CD4-positive, CD25-positive, alpha-beta regulatory T cell (primary cell): ENCODE data around the gene AUTS2. TPM values are rescaled to one million over a fixed set of nuclear protein-coding genes. Genes with fewer than 3 reads are reported as not detected.

Source experiments
- ATAC-seq, 2 donors: fragments of 150-1000 bp; cut with Tn5 transposase; one replicate each; pipeline ENCODE4 v1.10.0; 2021; ENCODE audit warnings: low read depth in 2 of 2, moderate number of reproducible peaks in 2 of 2, moderate library complexity in 1 of 2
- DNase-seq, 3 donors: peaks; one replicate each; pipeline versions ENCODE4 v3.0.0 to v3.0.0-alpha.2; 2012 to 2022; ENCODE audit warnings: mixed read lengths in 1 of 3
- H3K27ac ChIP-seq: one replicate; pipeline ENCODE4 v1.7.0; 2013; ENCODE audit warnings: mild to moderate bottlenecking, low read length; ENCODE audit not compliant: insufficient read depth, poor library complexity, severe bottlenecking
- H3K27me3 ChIP-seq: one replicate; pipeline ENCODE4 v1.7.0; 2013; ENCODE audit warnings: low read length; ENCODE audit not compliant: control insufficient read depth, insufficient read depth
- H3K36me3 ChIP-seq: one replicate; pipeline ENCODE4 v1.7.0; 2013; ENCODE audit warnings: mild to moderate bottlenecking, low read length, moderate library complexity; ENCODE audit not compliant: control insufficient read depth, insufficient read depth
- H3K4me1 ChIP-seq: 2 replicates; pipeline ENCODE4 v1.7.0; 2013; ENCODE audit warnings: mild to moderate bottlenecking, low read length; ENCODE audit not compliant: insufficient read depth, control insufficient read depth, poor library complexity, severe bottlenecking
- H3K4me3 ChIP-seq: one replicate; pipeline ENCODE4 v1.7.0; 2013; ENCODE audit warnings: low read depth, mild to moderate bottlenecking, low read length, moderate library complexity
- H3K9me3 ChIP-seq, 2 experiments: 1 replicate in 1 of 2; 2 replicates in 1 of 2; pipeline ENCODE4 v1.7.0; 2013; ENCODE audit warnings: low read length in 2 of 2, mild to moderate bottlenecking in 1 of 2, moderate library complexity in 1 of 2; ENCODE audit not compliant: control insufficient read depth in 2 of 2
- H3K27ac Mint-ChIP-seq, 3 donors: one replicate each; pipeline ENCODE4 v1.8.0; 2020 to 2022; ENCODE audit warnings: mild to moderate bottlenecking in 3 of 3, mixed read lengths in 3 of 3, moderate library complexity in 2 of 3
- H3K27me3 Mint-ChIP-seq: one replicate; pipeline ENCODE4 v1.8.0; 2022; ENCODE audit warnings: mild to moderate bottlenecking, mixed read lengths
- H3K36me3 Mint-ChIP-seq: one replicate; pipeline ENCODE4 v1.8.0; 2020; ENCODE audit warnings: mixed read lengths
- H3K4me1 Mint-ChIP-seq, 4 donors: one replicate each; pipeline ENCODE4 v1.8.0; 2020 to 2022; ENCODE audit warnings: mixed read lengths in 4 of 4, mild to moderate bottlenecking in 1 of 4
- H3K4me3 Mint-ChIP-seq, 4 donors: one replicate each; pipeline ENCODE4 v1.8.0; 2020 to 2022; ENCODE audit warnings: mild to moderate bottlenecking in 4 of 4, mixed read lengths in 4 of 4, moderate library complexity in 3 of 4
- H3K9me3 Mint-ChIP-seq, 7 donors: one replicate each; pipeline ENCODE4 v1.8.0; 2020 to 2022; ENCODE audit warnings: mixed read lengths in 7 of 7, mild to moderate bottlenecking in 3 of 7, moderate library complexity in 2 of 7
- polyA plus RNA-seq, 4 donors: library from polyadenylated mRNA; unstranded; fragments of 300-500 nt; fragmentation: Illumina TruSeq; gene quantifications; one replicate each; pipeline ENCODE4 v1.2.3, GENCODE V29; 2021
- total RNA-seq: library from RNA; stranded (reverse); gene quantifications from one replicate; pipeline ENCODE4 v1.2.3, GENCODE V29; 2022

Gene AUTS2
- total and polyA plus RNA-seq, 5 donors from 2014 or later = 0.47 to 32.4 (median 0.74) TPM

DNA sequence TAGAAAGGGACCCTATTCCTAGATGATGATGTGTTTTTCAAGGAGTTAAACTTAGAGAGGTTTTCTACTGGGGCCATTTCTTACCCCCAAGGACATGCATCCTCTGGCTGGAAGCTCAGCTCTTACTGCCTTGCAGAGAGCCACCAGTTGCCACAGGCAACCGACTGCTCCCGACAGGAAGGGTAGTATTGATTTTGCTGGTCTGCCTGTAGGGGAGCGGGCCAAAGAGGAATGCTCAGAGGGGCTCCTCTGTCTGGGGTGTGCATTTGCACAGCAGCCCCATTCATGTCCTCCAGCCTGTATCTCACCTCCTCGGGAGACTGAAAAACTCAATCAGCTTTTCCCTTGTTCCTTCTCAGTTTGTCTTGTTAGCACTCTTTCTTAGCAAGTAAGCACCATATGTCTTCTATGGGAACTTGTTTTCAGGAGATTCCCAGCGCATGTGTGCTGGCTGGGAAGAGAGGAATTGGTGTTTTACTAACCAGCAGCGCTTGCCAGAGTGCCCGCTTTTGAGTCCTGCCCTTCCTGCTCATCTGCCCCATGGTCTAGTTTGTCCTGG lies 794.7 kb downstream of the AUTS2 start:
- H3K4me3 Mint-ChIP-seq = no peak overlapping the region
- no peaks in the 10 kb centered on the region for H3K27me3 Mint-ChIP-seq
- H3K9me3 ChIP-seq = no peaks in the 10 kb centered on the region
- no peaks in the 10 kb centered on the region for H3K4me1 Mint-ChIP-seq
- H3K27me3 ChIP-seq = no peaks in the 10 kb centered on the region
- no peaks in the 10 kb centered on the region for H3K36me3 Mint-ChIP-seq
- DNase-seq = no peak
- H3K4me1 ChIP-seq = no peaks in the 10 kb centered on the region
- no peak overlapping the region for H3K27ac ChIP-seq
- no peak overlapping the region for H3K27ac Mint-ChIP-seq
- H3K9me3 Mint-ChIP-seq = peaks cover 0 to 4% (median 2%) of the 10 kb centered on the region in 7 donors
- H3K4me3 ChIP-seq = no peak overlapping the region
- ATAC-seq = no peak
- H3K36me3 ChIP-seq = no peaks in the 10 kb centered on the region

DNA sequence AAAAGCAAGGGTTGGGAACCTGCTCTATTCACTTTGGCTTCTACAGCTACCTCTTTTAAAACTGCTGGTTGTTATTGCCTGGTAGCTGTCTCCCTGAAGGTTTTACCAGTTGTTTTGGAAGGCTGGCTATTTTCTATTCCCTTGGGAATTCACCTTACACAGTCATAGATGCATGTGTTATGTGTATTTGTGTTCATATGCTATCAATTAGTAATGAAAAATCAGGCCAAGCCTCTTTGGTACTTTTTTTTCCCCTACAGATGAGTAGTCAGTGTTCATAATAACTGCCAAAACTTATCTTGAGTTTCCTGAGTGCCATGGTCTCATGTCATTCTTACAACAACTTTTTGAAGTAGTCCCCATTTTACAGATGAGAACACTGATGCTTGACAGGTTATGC lies 795.7 kb downstream of the AUTS2 start:
- no peak for ATAC-seq
- H3K4me1 ChIP-seq = no peaks in the 10 kb centered on the region
- Mint-ChIP-seq H3K36me3 (no peaks in the 10 kb centered on the region), H3K4me1 (no peaks in the 10 kb centered on the region), H3K27me3 (no peaks in the 10 kb centered on the region), H3K4me3 (no peak overlapping the region), H3K27ac (no peak overlapping the region), H3K9me3 (peaks cover 0 to 4% (median 2%) of the 10 kb centered on the region in 7 donors)
- no peak for DNase-seq
- H3K9me3 ChIP-seq = no peaks in the 10 kb centered on the region
- no peaks in the 10 kb centered on the region for H3K27me3 ChIP-seq
- H3K36me3 ChIP-seq = no peaks in the 10 kb centered on the region
- no peak overlapping the region for H3K27ac ChIP-seq
- no peak overlapping the region for H3K4me3 ChIP-seq

DNA sequence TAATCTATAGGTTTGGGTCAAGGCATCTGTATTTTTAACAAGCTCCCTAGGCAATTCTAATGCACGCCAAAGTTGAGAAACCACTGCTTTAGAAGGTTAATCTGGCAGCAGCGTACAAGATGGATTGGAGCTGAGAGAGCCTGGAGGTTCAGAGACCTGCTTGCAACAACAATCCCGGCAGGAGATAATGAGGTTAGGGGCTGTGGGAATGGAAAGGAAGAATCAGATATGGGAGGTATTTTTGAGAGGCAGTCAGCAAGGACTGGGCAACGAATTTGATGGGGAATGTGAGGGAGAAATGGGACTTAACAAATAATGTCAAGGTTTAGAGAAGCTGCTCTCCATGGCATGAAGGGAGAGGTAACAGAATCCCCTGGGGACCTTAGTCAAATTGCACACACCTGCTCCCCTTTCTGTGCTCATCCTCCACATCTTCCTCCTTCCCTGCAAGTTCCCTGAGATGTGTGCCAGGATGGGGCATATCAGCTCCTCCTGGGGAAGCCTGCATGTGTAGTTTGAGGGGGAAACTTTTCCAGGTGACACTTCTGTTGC lies 802.6 kb downstream of the AUTS2 start:
- Histone ChIP-seq H3K36me3 (no peaks in the 10 kb centered on the region), H3K4me1 (no peaks in the 10 kb centered on the region), H3K27ac (no peak overlapping the region), H3K4me3 (no peak overlapping the region), H3K27me3 (no peaks in the 10 kb centered on the region), H3K9me3 (no peaks in the 10 kb centered on the region)
- no peaks in the 10 kb centered on the region for H3K36me3 Mint-ChIP-seq
- H3K9me3 Mint-ChIP-seq = peaks cover 0 to 7% (median 3%) of the 10 kb centered on the region in 7 donors
- H3K27me3 Mint-ChIP-seq = peaks cover 10% of the 10 kb centered on the region
- H3K4me3 Mint-ChIP-seq = no peak overlapping the region
- H3K27ac Mint-ChIP-seq = no peak overlapping the region
- ATAC-seq (no peak), DNase-seq (no peak)
- H3K4me1 Mint-ChIP-seq = peaks cover 0 to 6% (median 0%) of the 10 kb centered on the region in 4 donors

DNA sequence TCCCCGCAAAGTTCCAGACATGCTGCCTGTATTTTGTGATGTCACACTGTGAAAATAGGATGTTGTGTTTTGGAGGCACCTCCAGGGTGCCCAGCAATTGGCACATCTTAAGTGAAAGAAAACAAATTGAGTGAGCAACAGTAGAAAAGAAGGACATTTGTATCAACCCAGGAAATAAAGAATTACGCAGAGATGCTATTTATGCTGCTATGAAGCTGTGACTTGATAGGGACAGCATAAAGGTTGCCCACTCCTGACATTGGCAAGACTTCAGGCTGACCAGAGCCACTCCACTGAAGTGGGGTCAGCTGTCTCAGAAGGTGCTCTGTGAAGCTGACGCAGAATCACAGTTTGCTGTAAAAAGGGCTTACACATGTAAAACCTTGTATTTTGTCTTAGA lies 803.8 kb downstream of the AUTS2 start:
- ATAC-seq (no peak), DNase-seq (no peak)
- Histone ChIP-seq H3K4me1 (no peaks in the 10 kb centered on the region), H3K9me3 (no peaks in the 10 kb centered on the region), H3K27ac (no peak overlapping the region), H3K4me3 (no peak overlapping the region), H3K36me3 (no peaks in the 10 kb centered on the region), H3K27me3 (no peaks in the 10 kb centered on the region)
- H3K27me3 Mint-ChIP-seq = peaks cover 10% of the 10 kb centered on the region
- no peak overlapping the region for H3K4me3 Mint-ChIP-seq
- no peaks in the 10 kb centered on the region for H3K36me3 Mint-ChIP-seq
- H3K9me3 Mint-ChIP-seq = peaks cover 0 to 7% (median 3%) of the 10 kb centered on the region in 7 donors
- H3K4me1 Mint-ChIP-seq = peaks cover 0 to 6% (median 0%) of the 10 kb centered on the region in 4 donors
- no peak overlapping the region for H3K27ac Mint-ChIP-seq

DNA sequence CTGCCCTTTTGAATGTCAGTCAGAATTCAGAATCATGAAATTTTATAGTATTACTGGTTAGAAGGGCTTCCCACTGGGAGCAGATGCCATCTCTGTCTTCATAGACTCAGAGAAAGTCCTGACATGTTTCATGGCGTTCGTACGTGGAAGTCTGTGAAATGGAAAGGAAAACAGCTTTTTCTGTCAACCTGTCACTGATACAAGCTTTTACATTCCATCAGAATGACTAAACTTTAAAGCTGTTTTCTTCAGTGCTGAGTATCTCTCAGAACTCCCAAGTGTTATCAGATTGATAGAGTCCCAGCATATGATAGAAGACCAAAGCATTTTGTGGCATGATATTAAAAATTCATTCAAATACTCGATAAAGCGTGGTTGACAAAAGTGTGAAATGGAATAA lies 807.0 kb downstream of the AUTS2 start:
- H3K36me3 ChIP-seq = no peaks in the 10 kb centered on the region
- H3K4me1 ChIP-seq = no peaks in the 10 kb centered on the region
- ATAC-seq = no peak
- peaks cover 0 to 6% (median 0%) of the 10 kb centered on the region in 4 donors for H3K4me1 Mint-ChIP-seq
- H3K9me3 ChIP-seq = no peaks in the 10 kb centered on the region
- H3K27me3 ChIP-seq = no peaks in the 10 kb centered on the region
- H3K9me3 Mint-ChIP-seq = peaks cover 0 to 5% (median under 1%) of the 10 kb centered on the region in 7 donors
- H3K27ac ChIP-seq = no peak overlapping the region
- no peak overlapping the region for H3K4me3 Mint-ChIP-seq
- H3K4me3 ChIP-seq = no peak overlapping the region
- no peaks in the 10 kb centered on the region for H3K36me3 Mint-ChIP-seq
- H3K27ac Mint-ChIP-seq = no peak overlapping the region
- H3K27me3 Mint-ChIP-seq = peaks cover 10% of the 10 kb centered on the region
- DNase-seq = no peak

DNA sequence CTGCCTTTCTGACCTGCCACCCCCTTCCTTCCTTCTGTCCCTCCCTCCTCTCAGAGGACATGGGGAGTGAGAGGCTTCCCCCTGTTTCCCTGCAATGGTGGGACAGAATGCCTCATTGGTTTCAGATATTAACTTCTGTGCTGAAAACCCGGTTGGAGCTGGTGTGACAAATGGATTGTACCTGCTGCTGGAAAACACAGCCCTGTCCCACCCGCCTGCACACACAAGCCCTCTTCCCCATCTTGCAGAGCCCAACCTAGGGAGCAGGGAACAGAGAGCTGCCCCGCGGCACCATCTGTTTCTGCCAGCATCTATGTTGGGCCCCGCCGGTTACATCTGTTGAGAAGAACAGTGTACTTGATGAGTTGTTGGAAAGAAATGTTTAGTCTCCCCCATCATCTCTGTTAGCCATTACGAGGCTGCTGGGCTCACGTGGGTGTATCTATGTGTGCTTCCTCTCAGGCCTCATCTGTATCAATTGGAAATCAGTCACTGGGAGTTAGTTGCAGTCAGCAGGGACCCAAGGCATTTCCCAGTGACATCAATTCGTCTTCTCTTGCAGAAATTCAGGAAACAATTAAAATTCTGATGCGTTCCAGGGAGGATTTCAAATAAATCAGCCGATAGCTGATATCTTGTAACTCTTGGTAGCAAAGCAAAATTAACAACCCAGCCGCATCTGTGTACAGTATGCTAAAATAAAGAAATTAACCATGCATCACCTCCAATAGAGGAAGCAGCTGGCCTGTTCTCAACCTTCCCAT lies 808.1 kb downstream of the AUTS2 start:
- no peaks in the 10 kb centered on the region for H3K36me3 ChIP-seq
- H3K9me3 ChIP-seq = no peaks in the 10 kb centered on the region
- H3K4me1 ChIP-seq = no peaks in the 10 kb centered on the region
- Mint-ChIP-seq H3K9me3 (peaks cover 0 to 6% (median 0%) of the 10 kb centered on the region in 7 donors), H3K27ac (no peak overlapping the region), H3K4me1 (peaks cover 0 to 6% (median 0%) of the 10 kb centered on the region in 4 donors), H3K4me3 (no peak overlapping the region), H3K36me3 (no peaks in the 10 kb centered on the region), H3K27me3 (peaks cover 10% of the 10 kb centered on the region)
- ATAC-seq (no peak), DNase-seq (no peak)
- no peak overlapping the region for H3K27ac ChIP-seq
- no peak overlapping the region for H3K4me3 ChIP-seq
- no peaks in the 10 kb centered on the region for H3K27me3 ChIP-seq

DNA sequence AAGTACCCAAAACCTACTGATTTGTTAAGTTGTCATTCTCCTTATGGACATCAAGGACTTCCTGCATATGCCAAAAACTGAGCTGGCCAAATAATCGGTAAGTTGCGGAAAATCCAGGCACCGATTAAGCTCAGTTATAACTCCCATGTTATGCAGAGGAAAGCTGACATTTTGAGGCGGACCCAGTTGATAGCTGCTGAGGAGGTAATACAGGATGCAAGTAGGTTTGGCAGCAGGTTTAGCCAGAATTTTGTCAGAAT lies 808.6 kb downstream of the AUTS2 start:
- Histone ChIP-seq H3K9me3 (no peaks in the 10 kb centered on the region), H3K4me3 (no peak overlapping the region), H3K4me1 (no peaks in the 10 kb centered on the region), H3K27me3 (no peaks in the 10 kb centered on the region), H3K27ac (no peak overlapping the region), H3K36me3 (no peaks in the 10 kb centered on the region)
- peaks cover 10% of the 10 kb centered on the region for H3K27me3 Mint-ChIP-seq
- H3K4me3 Mint-ChIP-seq = no peak overlapping the region
- DNase-seq (no peak), ATAC-seq (no peak)
- H3K36me3 Mint-ChIP-seq = no peaks in the 10 kb centered on the region
- H3K27ac Mint-ChIP-seq = no peak overlapping the region
- peaks cover 0 to 6% (median 0%) of the 10 kb centered on the region in 7 donors for H3K9me3 Mint-ChIP-seq
- H3K4me1 Mint-ChIP-seq = peaks cover 0 to 6% (median 0%) of the 10 kb centered on the region in 4 donors

DNA sequence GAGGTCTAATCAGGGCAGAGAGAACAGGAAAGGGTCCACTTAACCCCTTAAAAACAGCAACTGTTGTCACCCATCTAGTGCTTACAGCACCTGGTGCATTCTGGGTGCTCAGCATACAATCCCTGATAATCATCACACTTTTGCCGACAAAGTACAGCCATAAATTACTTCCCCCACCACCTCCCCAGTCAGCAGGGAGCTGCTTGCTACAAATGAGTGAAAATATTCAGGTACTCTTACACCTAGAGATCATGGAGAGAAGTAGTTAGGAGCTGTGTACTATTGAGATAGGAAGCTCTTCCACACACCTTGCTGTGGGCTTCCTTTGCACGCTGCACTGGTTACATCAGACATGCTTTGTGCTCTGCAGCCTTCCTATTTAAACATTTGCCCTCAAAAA lies 810.2 kb downstream of the AUTS2 start:
- H3K36me3 Mint-ChIP-seq = no peaks in the 10 kb centered on the region
- H3K4me1 ChIP-seq = no peaks in the 10 kb centered on the region
- DNase-seq = no peak
- no peaks in the 10 kb centered on the region for H3K36me3 ChIP-seq
- no peak for ATAC-seq
- peaks cover 0 to 9% (median 0%) of the 10 kb centered on the region in 7 donors for H3K9me3 Mint-ChIP-seq
- H3K4me1 Mint-ChIP-seq = peaks cover 0 to 6% (median 0%) of the 10 kb centered on the region in 4 donors
- no peaks in the 10 kb centered on the region for H3K27me3 ChIP-seq
- H3K27me3 Mint-ChIP-seq = peaks cover 9% of the 10 kb centered on the region
- H3K27ac ChIP-seq = no peak overlapping the region
- no peak overlapping the region for H3K4me3 ChIP-seq
- H3K9me3 ChIP-seq = no peaks in the 10 kb centered on the region
- H3K27ac Mint-ChIP-seq = no peak overlapping the region
- no peak overlapping the region for H3K4me3 Mint-ChIP-seq
